ENCODE measurements around the gene TAS2R4. TPM values are rescaled to one million over a fixed set of nuclear protein-coding genes. Genes with fewer than 3 reads are reported as not detected.

TAS2R4 gene
- total RNA-seq = under 1 TPM; 0.43 to 0.54 TPM

GRCh38 chr7:141776374-141776773 lies at the start of gene TAS2R4:
Gene TAS2R4 (plus strand): TSS chr7:141776674. CDS start chr7:141778489, 1,815 bp downstream.
- CTCF ChIA-PET = interaction anchor here (2.1 kb wide), 1 partner anchor 10 kb away, joined by 12 read pairs; no protein-coding TSS in a partner anchor
- no peaks in the 10 kb centered on the region for H3K9me3 Mint-ChIP-seq

GRCh38 chr7:141729020-141729419 lies 47.5 kb upstream of the TAS2R4 start:
- Mint-ChIP-seq H3K36me3 (ENCODE audit: low read depth) (no peaks in the 10 kb centered on the region), H3K9me3 (no peaks in the 10 kb centered on the region), H3K4me3 (no peak overlapping the region), H3K27me3 (no peaks in the 10 kb centered on the region), H3K4me1 (ENCODE audit: low read depth) (peaks cover 2% of the 10 kb centered on the region), H3K27ac (no peak overlapping the region)
- no peak for ATAC-seq
- DNase-seq = no peak
- POLR2A ChIA-PET = no interaction called here
- CTCF ChIA-PET = interaction anchor here (1.0 to 3.8 kb wide), 2 partner anchors 9 to 13 kb away, joined by 3 to 17 read pairs; partner anchors contain the start of gene SSBP1
- intact Hi-C loops (cut with micrococcal nuclease) = no loop called here
- TF ChIP-seq CTCF (IDR thresholded peaks at IDR 0.05) = no peak

More at GRCh38 chr7:141776374-141776773, at the start of gene TAS2R4:
- no peak for TF ChIP-seq CTCF (IDR thresholded peaks at IDR 0.05)
- intact Hi-C loops (cut with micrococcal nuclease) = no loop called here
- no peak within 1 kb of the TSS for H3K27ac Mint-ChIP-seq
- POLR2A ChIA-PET = no interaction called here
- no peak for DNase-seq
- H3K27me3 Mint-ChIP-seq = no peaks in the 10 kb centered on the region
- H3K4me3 Mint-ChIP-seq = no peak within 1 kb of the TSS
- ATAC-seq = no peak
- H3K36me3 Mint-ChIP-seq (ENCODE audit: low read depth) = peaks cover 49% of the 10 kb centered on the region
- peaks cover 3% of the 10 kb centered on the region for H3K4me1 Mint-ChIP-seq (ENCODE audit: low read depth)

- intact Hi-C loops (cut with micrococcal nuclease) = no loop called here
- ATAC-seq (no peak), DNase-seq (no peak)
- Mint-ChIP-seq H3K27me3 (no peaks in the 10 kb centered on the region), H3K9me3 (no peaks in the 10 kb centered on the region), H3K36me3 (ENCODE audit: low read depth) (no peaks in the 10 kb centered on the region), H3K4me3 (no peak overlapping the region), H3K27ac (no peak overlapping the region), H3K4me1 (ENCODE audit: low read depth) (peaks cover 6% of the 10 kb centered on the region)
- ChIA-PET CTCF (interaction anchor here (1.0 to 1.3 kb wide), 2 partner anchors 17 to 77 kb away, joined by 3 read pairs; no protein-coding TSS in a partner anchor), POLR2A (interaction anchor here (0.8 kb wide), 1 partner anchor 13 kb away, joined by 5 read pairs; no protein-coding TSS in a partner anchor)
- no peak for TF ChIP-seq CTCF (IDR thresholded peaks at IDR 0.05)
Measured at GRCh38 chr7:141731476-141732149, 44.9 kb upstream of the TAS2R4 start.

- ATAC-seq (no peak), DNase-seq (peak; percentile 20)
- peak overlapping the region; percentile 99 for H3K4me3 Mint-ChIP-seq
- CTCF ChIA-PET = interaction anchor here (0.6 to 4.6 kb wide), 28 partner anchors 8 to 724 kb away, joined by 3 to 51 read pairs (median 5); partner anchors contain the start of genes DENND11 and WEE2
- POLR2A ChIA-PET = interaction anchor here (0.9 to 2.6 kb wide), 8 partner anchors 13 to 722 kb away, joined by 3 to 13 read pairs (median 4); partner anchors contain the start of genes DENND11 and MRPS33
- H3K4me1 Mint-ChIP-seq (ENCODE audit: low read depth) = peaks cover 35% of the 10 kb centered on the region
- no peaks in the 10 kb centered on the region for H3K9me3 Mint-ChIP-seq
- peak overlapping the region; percentile 98 for H3K27ac Mint-ChIP-seq
- H3K27me3 Mint-ChIP-seq = no peaks in the 10 kb centered on the region
- intact Hi-C loops (cut with micrococcal nuclease) = no loop called here
- peaks cover 31% of the 10 kb centered on the region for H3K36me3 Mint-ChIP-seq (ENCODE audit: low read depth)
- no peak for TF ChIP-seq CTCF (IDR thresholded peaks at IDR 0.05)
Measured at GRCh38 chr7:141737118-141737835, 39.2 kb upstream of the TAS2R4 start.
